RWPE2 (cell line): ENCODE measurements around the gene APOL1.
"Not testable (repeated sequence)": the region's sequence is repeated elsewhere in the genome, so short reads cannot be mapped to it uniquely, and the experiment has no call there.

Source experiments
- ATAC-seq: fragments of 200-7000 bp; cut with Tn5 transposase; 3 replicates; pipeline ENCODE4 v1.9.1; 2021; ENCODE audit warnings: low read depth
- DNase-seq: peaks from one replicate; pipeline ENCODE4 v3.0.0-alpha.2; 2020; ENCODE audit warnings: low spot score
- H3K27ac ChIP-seq: fragments of 450-650 bp; 2 replicates; pipeline ENCODE4 v1.5.1; 2017; ENCODE audit warnings: mild to moderate bottlenecking; ENCODE audit not compliant: poor library complexity, severe bottlenecking
- H3K27me3 ChIP-seq: fragments of 250-450 bp; sonication (Bioruptor Pico); 2 replicates; pipeline ENCODE4 v1.5.1; 2021; ENCODE audit warnings: mild to moderate bottlenecking, moderate library complexity; ENCODE audit not compliant: insufficient read depth, poor library complexity, severe bottlenecking
- H3K36me3 ChIP-seq: fragments of 250-450 bp; sonication (Bioruptor Pico); 2 replicates; pipeline ENCODE4 v1.5.1; 2020; ENCODE audit warnings: low read depth, mild to moderate bottlenecking, moderate library complexity
- H3K4me1 ChIP-seq: fragments of 250-450 bp; sonication (Bioruptor Pico); 2 replicates; pipeline ENCODE4 v1.5.1; 2021; ENCODE audit warnings: mild to moderate bottlenecking, moderate library complexity; ENCODE audit not compliant: insufficient read depth, poor library complexity, severe bottlenecking
- H3K4me3 ChIP-seq: fragments of 250-450 bp; sonication (Bioruptor Pico); 2 replicates; pipeline ENCODE4 v1.5.1; 2021; ENCODE audit warnings: mild to moderate bottlenecking, moderate library complexity; ENCODE audit not compliant: severe bottlenecking
- H3K9me3 ChIP-seq: fragments of 250-450 bp; sonication (Bioruptor Pico); 2 replicates; pipeline ENCODE4 v1.5.1; 2021; ENCODE audit warnings: mild to moderate bottlenecking, moderate library complexity; ENCODE audit not compliant: severe bottlenecking
- TF ChIP-seq, protein P1 (sequence below): fragments of 450-650 bp; IDR thresholded peaks from one replicate; pipeline ENCODE4 v1.5.1; 2017; ENCODE audit warnings: mild to moderate bottlenecking, moderate library complexity; ENCODE audit not compliant: poor library complexity, severe bottlenecking

The APOL1 gene

GRCh38 chr22:36224245-36224644 is 28.7 kb upstream of the APOL1 start:
- H3K9me3 ChIP-seq = no peaks in the 10 kb centered on the region
- H3K27me3 ChIP-seq = no peaks in the 10 kb centered on the region
- no peak overlapping the region for H3K27ac ChIP-seq
- ATAC-seq = peak; percentile 44; the same call in 1 of the 3 replicates
- no peaks in the 10 kb centered on the region for H3K4me1 ChIP-seq
- DNase-seq = no peak
- TF ChIP-seq, protein P1, sequence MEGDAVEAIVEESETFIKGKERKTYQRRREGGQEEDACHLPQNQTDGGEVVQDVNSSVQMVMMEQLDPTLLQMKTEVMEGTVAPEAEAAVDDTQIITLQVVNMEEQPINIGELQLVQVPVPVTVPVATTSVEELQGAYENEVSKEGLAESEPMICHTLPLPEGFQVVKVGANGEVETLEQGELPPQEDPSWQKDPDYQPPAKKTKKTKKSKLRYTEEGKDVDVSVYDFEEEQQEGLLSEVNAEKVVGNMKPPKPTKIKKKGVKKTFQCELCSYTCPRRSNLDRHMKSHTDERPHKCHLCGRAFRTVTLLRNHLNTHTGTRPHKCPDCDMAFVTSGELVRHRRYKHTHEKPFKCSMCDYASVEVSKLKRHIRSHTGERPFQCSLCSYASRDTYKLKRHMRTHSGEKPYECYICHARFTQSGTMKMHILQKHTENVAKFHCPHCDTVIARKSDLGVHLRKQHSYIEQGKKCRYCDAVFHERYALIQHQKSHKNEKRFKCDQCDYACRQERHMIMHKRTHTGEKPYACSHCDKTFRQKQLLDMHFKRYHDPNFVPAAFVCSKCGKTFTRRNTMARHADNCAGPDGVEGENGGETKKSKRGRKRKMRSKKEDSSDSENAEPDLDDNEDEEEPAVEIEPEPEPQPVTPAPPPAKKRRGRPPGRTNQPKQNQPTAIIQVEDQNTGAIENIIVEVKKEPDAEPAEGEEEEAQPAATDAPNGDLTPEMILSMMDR = no peak
- no peaks in the 10 kb centered on the region; the same call in 1 of the 2 replicates for H3K36me3 ChIP-seq
- no peak overlapping the region for H3K4me3 ChIP-seq

GRCh38 chr22:36225333-36225922 is 27.5 kb upstream of the APOL1 start:
- ATAC-seq (0 out of 3 replicates have a peak, but pooled peaks have one; percentile 22), DNase-seq (no peak)
- no peaks in the 10 kb centered on the region for H3K27me3 ChIP-seq
- no peak overlapping the region for H3K27ac ChIP-seq
- TF ChIP-seq, protein P1 = no peak
- H3K9me3 ChIP-seq = no peaks in the 10 kb centered on the region
- no peaks in the 10 kb centered on the region for H3K4me1 ChIP-seq
- H3K4me3 ChIP-seq = no peak overlapping the region
- H3K36me3 ChIP-seq = peaks cover 2% of the 10 kb centered on the region

- Histone ChIP-seq H3K4me1 (no peaks in the 10 kb centered on the region), H3K4me3 (no peak overlapping the region), H3K27ac (no peak overlapping the region), H3K9me3 (no peaks in the 10 kb centered on the region), H3K27me3 (no peaks in the 10 kb centered on the region), H3K36me3 (peaks cover 9% of the 10 kb centered on the region)
- DNase-seq (no peak), ATAC-seq (no peak)
- TF ChIP-seq, protein P1 = no peak
Measured at GRCh38 chr22:36226189-36226588, 26.7 kb upstream of the APOL1 start.

- Histone ChIP-seq H3K4me1 (no peaks in the 10 kb centered on the region), H3K36me3 (peaks cover 21% of the 10 kb centered on the region), H3K4me3 (no peak overlapping the region), H3K27me3 (no peaks in the 10 kb centered on the region), H3K9me3 (no peaks in the 10 kb centered on the region), H3K27ac (no peak overlapping the region)
- DNase-seq = no peak
- TF ChIP-seq, protein P1 = no peak
- no peak for ATAC-seq
Measured at GRCh38 chr22:36227396-36227795, 25.5 kb upstream of the APOL1 start.

DNA sequence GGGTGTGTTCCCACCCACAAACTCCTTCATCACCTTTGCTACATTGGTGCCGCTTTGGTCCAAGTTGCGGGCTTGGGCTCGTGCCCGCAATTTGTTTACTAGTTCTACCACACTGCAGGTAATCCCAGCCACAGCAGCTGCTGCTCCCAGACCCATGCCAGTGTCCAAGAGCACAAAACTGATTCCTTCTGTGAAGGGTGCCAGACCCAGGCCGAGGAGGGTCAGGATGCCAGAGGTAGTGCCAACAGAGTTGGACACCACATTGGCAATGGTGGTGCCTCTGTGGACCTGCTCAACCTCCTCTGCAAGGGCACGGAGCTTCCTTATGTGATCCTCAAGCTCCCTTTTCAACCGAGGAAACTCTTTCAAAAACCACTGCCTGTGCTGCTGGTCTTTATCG is 25.1 kb upstream of the APOL1 start:
- TF ChIP-seq, protein P1 = no peak
- no peak for DNase-seq
- Histone ChIP-seq H3K9me3 (no peaks in the 10 kb centered on the region), H3K4me1 (no peaks in the 10 kb centered on the region), H3K36me3 (peaks cover 21% of the 10 kb centered on the region), H3K4me3 (no peak overlapping the region), H3K27me3 (no peaks in the 10 kb centered on the region), H3K27ac (no peak overlapping the region)
- ATAC-seq = no peak

- peaks cover 21% of the 10 kb centered on the region for H3K36me3 ChIP-seq
- H3K4me1 ChIP-seq, H3K27me3 ChIP-seq, H3K27ac ChIP-seq, DNase-seq, ATAC-seq, H3K9me3 ChIP-seq, H3K4me3 ChIP-seq: not testable (repeated sequence)
Measured at GRCh38 chr22:36228369-36228768, 24.6 kb upstream of the APOL1 start.
